ENCODE measurements around the gene HNRNPUL2.

- no peak for TF ChIP-seq CTCF (IDR thresholded peaks at IDR 0.05)
- peak in 1 of 4 donors; percentile 19 for TF ChIP-seq POLR2A (IDR thresholded peaks at IDR 0.05)
Measured at GRCh38 chr11:62702246-62702645, 25.0 kb downstream of the HNRNPUL2 start.
